HG02642 (cell line): ENCODE results near the gene TSPAN5.
"Not testable (repeated sequence)": the region's sequence is repeated elsewhere in the genome, so short reads cannot be mapped to it uniquely, and the experiment has no call there.

Experiments used
- ATAC-seq: cut with Tn5 transposase; IDR thresholded peaks from one replicate; pipeline ENCODE4 v1.9.1; 2021; ENCODE audit warnings: mild to moderate bottlenecking; ENCODE audit not compliant: unreplicated experiment, poor library complexity

The TSPAN5 gene

DNA sequence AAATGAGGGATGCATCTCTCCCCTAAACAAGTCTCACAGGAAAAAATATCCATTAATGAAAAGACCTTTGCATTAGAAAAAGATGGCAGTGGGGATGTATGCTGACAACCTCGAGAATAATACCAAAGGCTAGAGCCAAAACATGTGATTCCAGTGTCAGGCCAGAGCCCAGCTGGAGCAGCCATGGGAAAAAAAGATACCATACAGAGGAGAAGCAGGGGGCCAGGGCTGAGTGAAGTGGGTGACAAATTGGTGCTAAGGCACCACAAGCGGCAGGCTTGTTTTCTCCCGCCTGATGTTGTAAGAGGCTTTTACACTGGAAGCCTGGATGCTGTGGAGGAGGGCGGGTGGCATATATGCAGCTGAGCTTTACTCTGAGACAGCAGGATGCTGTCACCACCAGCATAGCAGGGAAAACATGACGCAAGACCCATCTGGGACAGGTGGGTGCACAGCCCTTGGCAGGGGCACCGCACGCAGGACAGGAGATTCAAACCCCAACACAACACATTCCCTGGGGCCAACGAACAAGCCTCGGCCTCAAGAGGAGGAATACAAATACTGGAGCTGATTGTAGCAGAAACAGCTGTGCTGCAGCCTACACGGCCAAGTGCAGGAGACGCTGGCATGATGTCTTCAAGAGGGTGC is 91.9 kb downstream of the TSPAN5 start:
- ATAC-seq = no peak

DNA sequence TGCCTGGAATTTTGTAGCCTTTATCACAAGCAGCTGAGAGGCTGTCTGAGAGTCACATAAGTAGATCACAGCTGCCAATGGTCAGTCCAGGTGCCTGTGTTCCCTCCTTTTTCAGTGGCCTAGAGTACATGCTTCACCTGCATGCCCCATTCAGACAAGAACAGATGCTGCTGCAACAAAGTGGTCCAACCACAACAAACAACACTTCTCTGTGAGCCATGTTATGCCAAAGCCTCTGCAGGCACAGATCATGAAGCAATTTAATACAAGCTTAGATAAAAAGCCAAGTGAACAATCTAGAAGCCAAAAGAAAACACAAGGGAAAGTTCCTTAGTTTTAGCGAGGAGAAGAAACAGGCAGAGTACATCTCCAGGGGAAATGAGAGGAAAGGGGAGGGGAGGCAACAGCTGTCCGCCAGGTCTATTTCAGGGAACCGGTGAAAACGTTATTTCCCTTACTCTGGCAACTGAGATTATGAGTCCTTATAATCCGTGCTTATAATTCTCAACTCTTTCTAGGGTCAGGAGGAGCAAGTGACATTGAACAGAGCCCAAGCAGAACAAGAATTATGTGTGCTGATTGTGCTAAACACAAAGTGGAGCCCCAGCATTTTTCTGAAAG is 92.6 kb downstream of the TSPAN5 start:
- ATAC-seq = no peak

DNA sequence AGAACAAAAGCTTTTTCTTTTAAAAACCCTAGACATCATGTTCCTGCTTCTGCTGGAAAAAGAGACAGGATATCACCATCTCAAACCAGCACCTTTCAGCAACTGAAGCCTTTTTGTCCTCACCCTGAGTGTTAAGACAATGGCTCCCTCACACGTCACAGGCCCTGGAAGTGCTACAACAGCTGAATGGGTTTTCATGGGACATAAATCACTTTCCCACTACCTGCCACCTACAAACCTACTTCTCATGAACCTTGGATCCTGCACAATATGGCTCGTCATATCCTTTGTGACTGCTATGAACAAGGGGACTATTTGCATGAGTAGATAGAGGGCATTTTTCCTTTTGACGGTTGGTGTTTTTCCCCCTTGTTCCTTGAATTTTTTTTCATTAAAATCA is 93.6 kb downstream of the TSPAN5 start:
- ATAC-seq = no peak

DNA sequence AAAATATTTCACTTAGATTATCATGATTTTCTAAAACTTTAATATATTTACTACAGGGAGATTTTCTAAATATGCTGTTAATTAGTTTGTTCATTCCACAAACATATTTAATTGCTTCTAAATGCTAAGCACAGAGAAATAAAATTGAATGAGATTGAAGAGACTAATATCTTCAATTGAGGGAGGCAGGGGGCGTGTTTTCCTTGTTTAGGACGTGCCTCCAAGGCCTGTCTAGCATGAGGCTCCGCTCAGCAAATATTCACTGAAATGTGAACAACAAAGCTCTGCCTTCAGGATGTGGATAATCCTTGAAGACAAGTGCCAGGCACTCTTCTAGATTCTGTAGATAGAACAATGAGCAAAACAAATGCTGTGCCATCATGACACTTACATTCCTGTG is 98.1 kb downstream of the TSPAN5 start:
- ATAC-seq = no peak

DNA sequence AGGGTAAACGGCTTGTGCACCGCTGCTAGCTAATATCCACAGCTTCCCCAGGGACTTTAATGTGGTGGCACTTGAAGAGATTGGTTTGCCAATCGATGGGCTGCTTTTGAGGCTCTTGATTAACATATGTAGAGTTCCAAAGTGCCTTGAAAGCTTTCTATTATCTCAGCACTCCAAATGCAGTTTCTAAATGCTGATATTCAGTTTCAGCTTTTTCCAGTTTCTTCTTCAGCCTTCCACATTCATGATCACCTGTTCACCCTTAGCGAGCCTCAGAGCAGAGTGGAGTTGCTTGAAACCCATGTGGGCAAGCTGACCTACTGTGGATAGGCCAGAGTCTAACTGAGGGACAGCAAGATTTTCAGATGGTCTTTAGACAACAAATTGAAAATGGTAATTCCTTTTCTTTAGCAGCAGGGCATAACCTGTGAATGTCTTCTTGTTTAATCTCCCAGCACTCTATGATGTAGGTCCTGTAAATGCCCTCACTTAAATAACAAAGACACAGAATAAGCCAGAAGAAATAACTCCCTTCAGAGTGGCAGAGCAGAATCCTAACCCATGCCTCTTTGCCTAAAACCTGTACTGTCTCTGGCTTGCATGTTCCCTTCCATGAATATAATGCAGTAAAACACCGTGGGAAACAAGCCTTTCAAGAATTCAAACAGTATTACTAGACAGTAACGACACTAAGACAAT is 99.8 kb downstream of the TSPAN5 start:
- ATAC-seq = no peak

DNA sequence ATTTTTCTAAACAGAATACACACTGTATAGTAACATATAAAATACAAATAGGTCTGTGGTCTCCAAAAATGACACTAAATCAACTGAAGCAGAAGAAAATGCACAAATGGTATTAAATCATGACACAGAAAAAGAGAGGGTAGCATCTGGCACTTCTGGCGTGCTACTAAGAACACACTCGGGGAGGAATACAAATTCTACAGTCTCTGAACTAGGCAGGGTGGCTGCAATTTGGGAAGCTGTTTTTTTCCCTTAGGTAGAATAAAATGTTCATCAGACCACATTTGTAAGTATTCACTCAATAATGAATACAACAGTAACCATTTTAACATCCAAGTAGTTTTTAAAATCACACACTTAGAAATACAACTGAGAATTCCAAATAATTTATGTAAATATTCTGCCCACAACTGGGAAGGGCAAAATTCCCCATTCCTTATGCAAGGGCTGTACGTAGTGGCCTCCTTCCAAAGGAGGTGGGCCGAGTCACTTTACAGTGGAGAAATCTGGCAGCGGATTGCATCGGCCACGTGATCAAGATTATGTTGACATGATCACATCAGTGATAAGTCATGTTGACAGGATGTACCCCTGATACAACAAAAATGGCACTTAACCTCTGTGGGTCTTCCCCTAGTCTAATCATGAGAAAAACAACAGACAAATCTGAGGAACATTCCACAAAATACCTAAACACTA is 101.1 kb downstream of the TSPAN5 start:
- no peak for ATAC-seq

DNA sequence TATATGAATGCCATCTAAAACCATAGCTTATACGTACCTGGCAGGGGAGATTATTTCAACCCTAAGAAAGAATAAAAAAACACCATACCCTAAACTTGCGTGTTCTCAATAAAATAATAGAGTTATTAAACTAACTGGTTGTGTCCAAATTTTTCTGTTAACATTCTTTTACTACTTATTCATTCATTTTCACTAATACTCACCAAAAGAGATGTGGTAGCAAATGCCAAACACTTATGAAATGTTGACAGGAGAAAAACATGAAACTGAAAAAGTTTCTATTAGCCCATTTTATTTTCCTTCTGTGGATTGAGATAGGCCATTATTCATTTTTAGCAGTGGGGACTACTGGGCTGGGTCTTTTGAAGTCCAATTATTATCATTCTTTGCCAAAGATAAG is 102.0 kb downstream of the TSPAN5 start:
- ATAC-seq = no peak

DNA sequence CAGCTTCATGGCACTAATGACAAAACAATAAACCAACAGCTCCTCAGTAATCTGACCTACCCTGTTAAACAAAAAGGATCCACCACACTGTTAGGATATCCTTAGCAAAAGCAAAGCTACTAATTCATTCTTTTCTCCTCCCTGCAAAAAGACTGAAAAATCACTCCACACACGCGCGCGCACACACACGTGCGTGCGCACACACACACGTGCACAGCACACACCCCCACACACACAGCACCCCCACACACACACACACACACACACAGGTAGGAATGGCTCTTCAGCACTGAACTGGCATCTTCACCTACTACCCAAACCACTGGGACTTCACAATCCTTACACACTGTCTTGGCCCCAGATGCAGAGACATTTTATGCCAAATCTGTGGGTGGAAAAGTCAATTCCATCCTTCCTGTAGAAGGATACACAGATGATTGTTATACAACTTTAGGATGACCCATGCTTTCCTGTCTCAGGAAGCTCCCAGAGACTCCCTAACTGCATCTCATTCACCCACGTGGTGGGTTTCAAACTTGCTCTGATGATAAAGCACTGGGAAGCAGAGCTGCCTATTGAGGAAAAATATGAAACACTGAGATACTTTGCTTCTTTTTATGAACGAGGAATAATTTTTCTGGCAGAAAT is 102.5 kb downstream of the TSPAN5 start:
- no peak for ATAC-seq

DNA sequence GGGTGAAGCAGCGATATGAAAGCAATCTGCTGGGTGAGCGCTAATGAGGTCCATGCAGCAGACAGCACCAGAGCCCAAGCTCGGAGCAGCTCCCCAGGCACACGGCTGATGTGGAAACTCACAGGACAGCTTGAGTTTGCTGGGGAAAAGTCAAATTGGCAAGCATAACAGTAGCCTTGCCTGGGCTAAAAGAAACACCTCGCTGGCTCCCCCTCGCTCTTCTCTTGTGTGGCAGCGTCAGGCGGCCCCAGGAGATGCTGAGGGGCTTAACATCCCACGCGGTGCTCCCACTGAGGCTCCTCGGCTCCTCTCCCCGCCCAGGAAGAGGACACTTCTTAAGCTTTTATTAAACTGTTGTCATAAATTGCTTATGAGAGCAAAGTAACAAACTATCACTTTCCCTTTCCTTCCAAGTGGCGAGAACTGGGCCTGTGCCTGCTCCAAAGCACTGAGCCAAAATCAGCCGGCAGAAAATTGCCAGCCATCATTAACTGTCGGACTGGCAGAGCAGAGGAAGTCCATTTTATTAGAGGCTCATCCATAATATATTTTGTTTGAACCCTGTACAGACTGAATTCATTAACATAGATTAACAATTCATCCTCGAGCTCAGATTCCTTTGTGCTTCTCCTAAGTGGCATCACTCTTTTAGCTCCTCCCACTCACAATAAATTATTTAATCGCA is 111.4 kb downstream of the TSPAN5 start:
- ATAC-seq = no peak

DNA sequence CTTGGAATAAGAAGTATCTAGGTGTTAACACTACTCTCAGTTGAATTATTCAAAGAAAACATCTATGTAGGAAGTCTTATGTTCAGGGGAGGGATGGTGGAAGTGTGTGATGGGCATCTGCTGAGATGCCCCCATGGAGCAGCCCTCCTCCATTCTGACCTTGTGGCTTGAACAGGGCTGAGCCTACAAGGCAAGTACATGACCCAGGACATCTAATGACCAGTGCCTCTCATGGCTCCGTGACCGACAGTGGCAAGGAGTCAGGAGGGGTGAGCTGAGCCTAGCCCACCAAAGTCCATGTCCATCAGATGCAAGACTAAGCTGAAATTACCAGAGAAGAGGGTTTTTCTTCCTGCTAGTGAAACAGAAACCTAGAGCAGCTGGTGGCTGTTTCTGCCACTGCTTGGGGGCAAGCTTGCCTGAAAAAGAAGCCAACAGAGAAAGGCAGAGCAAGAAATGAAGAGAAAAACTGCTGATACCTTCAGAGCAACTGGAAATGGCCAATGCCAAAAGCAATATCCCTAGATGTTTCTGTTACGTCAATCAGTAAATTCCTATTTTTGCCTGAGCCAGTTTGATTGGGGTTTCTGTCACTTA is 113.5 kb downstream of the TSPAN5 start:
- ATAC-seq = no peak

DNA sequence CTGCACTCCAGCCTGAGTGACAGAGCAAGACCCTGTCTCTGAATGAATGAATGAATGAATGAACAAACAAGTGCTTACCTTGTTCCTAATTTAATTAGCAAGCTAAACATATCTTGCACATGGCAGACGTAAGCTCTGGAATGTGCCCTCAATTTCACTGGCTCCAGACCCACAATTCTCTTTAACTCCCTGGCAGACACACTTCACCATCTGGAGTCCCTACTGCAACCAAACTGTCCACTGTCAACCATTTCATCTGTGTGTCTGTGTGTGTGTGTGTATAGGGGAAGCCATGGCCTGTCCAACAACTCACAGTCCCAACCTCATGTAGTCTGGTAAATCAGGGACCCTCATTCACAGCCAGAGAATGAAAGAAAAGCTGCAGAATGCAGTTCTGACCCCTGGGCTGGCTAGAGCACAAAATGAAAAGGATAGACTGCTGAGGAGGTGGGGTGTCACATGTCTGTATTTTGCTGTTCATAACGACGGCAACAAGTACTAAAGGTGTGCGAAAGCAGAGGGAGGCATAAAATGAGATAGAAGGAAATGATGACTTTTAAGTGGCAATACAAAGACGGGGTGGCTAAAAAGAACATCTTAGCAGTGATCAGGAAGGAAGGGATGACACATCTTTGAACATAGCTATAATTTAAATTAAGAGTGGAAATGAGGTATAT is 114.1 kb downstream of the TSPAN5 start:
- ATAC-seq = no peak

DNA sequence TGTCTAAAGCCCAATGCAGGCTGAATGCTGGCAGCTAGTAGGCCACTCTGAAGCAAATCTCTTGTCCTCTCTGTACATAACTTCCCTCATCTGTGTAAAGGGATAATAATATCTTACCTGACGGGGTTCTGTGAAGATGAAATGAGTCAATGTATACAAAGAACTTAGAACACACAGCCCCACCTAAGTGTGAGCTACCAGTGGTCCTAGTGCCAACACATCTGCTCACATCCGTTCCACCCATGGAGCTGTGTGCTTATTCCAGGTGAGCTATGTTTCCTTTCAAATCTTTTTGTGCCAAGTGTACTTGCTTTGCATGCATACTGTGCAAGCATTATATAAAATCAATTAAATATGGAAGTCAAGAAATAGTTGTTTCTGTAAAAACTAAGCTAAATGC is 116.4 kb downstream of the TSPAN5 start:
- no peak for ATAC-seq

DNA sequence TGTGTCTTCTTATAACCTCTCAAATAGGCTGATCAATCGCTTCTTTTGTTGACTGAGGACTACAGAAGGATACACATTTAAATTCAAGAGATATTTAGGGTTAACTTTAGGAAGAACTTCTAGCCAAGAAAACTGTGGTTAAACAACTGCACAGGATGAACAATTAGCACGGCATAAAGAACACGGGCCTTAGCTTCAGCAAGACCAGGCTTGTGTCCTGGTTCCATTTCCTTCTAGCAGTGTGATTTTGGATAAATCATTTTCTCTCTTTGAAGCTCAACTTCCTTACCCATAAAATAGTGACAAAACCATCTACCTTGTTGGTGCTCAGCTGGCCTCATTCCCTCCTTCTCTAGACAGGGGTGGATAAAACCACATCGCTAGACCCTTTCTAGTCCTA is 117.6 kb downstream of the TSPAN5 start:
- ATAC-seq = no peak

DNA sequence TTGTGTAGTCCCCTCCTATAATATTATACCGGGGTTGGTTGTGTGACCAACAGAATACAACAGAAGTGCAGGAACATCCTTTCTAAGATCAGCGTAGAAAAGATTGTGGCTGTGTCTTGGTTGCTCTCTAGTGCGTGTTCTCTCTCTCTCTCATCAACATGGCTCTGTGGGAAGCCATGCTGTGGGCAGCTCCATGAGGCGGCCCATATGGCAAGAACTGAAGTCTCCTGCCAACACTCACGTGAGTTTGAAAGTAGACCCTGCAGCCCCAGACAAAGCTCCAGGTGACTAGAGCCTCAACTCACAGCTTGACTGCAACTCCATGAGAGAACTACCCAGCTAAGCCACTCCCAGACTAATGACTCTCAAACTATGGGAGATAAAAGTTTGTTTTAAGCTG is 118.7 kb downstream of the TSPAN5 start:
- no peak for ATAC-seq

DNA sequence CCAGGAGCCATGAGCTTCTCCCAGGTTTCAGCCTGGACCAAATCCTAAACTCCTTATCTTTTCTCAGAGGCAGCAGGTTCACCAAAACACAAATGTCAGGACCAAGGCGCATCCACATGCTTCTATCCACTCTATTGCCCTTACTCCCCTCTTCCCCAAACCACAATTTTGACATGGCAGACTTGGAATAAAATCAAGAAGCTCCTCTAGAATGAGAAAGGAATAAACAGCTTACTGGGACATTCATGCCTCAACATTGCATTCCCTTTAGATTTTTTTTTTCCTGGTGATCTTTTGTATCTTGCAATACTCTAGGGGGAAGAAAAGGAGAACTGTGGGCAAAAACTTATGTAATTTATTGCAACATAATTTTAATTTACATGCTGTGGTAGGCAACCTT is 119.1 kb downstream of the TSPAN5 start:
- ATAC-seq = no peak

DNA sequence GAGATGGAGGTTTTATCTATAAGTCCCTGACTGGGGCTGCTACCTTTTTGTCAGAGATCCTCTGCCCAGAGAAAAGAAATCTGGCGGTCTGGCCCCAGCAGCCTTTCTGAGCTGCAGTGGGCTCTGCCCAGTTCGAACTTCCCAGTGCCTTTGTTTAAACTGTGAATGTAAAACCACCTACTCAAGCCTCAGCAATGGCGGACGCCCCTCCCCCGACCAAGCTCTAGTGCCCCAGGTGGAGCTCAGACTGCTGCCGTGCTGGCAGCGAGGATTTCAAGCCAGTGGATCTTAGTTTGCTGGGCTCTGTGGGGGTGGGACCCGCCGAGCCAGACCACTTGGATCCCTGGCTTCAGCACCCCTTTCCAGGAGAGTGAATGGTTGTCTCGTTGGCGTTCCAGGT is 121.8 kb downstream of the TSPAN5 start:
- ATAC-seq = no peak

DNA sequence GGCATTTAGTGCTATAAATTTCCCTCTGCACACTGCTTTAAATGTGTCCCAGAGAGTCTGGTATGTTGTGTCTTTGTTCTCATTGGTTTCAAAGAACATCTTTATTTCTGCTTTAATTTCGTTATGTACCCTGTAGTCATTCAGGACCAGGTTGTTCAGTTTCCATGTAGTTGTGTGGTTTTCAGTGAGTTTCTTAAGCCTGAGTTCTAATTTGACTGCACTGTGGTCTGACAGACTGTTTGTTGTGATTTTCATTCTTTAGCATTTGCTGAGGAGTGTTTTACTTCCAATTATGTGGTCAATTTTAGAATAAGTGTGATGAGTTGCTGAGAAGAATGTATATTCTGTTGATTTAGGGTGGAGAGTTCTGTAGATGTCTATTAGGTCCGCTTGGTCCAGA is 124.3 kb downstream of the TSPAN5 start:
- not testable (repeated sequence) for ATAC-seq

DNA sequence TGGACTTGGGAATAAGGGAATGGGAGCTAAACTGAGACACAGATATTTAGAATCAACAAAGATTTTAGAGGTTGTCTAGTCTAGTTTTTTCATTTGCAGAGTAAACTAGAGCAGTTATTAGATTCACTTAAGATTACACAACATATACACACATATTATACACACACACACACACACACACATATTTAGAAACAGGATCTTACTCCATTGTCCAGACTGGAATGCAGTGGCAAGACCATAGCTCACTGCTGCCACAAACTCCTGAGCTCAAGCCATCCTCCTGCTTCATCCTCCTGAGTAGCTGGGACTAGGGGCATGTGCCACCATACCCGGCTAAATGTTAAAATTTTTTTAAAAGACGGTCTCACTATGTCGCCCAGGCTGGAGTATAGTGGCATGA is 127.8 kb downstream of the TSPAN5 start:
- no peak for ATAC-seq

DNA sequence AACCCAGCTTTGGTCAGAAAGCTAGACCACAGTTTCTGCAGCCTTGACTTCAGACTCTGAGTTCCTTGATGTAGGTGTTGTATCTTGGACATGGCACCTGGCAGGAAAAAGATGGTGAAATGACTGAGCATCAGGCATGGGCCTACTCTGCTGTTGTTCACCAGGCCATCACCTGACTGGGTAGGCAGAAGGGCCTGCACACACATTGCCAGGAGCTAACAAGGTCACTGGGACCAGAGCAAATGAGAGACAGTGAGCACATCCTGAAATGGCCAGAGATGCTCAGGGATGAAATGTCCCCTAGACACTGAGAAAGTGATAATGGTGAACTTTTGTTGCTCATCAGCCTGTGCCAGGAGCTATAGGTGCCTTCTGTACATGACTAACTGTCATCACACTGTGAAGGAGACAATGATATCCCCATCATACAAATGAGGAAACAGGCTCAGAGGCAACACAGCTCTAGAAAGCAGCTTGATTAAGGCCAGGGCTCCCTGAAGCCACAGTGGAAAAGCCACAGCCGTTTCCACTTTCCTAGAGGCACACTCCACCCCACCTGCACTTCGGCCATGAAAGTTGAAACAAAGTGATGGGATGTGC is 128.3 kb downstream of the TSPAN5 start:
- ATAC-seq = no peak
